HG03103 (cell line): ENCODE data around the gene BBS2.

Experiments
- ATAC-seq: cut with Tn5 transposase; IDR thresholded peaks from one replicate; pipeline ENCODE4 v1.9.1; 2021; ENCODE audit warnings: low read depth; ENCODE audit not compliant: unreplicated experiment

BBS2 gene

GRCh38 chr16:56436258-56436657 is 83.6 kb downstream of the BBS2 start:
- no peak for ATAC-seq
